Right ventricle myocardium inferior (tissue), 1 donor: ENCODE results near the gene LCP2. TPM values are rescaled to one million over a fixed set of nuclear protein-coding genes. Genes with fewer than 3 reads are reported as not detected.

ENCODE experiments used
- ATAC-seq: fragments of 200-7000 bp; cut with Tn5 transposase; one replicate; pipeline ENCODE4 v1.9.1; 2020; ENCODE audit warnings: mild to moderate bottlenecking, moderate library complexity
- DNase-seq: peaks from one replicate; pipeline ENCODE4 v3.0.0; 2021; ENCODE audit errors: missing footprints
- intact Hi-C: fragments of 100-400 bp; cut with DNase I; formaldehyde crosslinking; loops from one replicate; pipeline ENCODE4 v1.11.0; 2022
- long read RNA-seq: library from polyadenylated mRNA; unstranded; transcript quantifications from one replicate; pipeline ENCODE4 v2.0.0, GENCODE V29; 2021
- total RNA-seq: library from RNA; stranded (reverse); fragmentation: NEBNext Ultra II Directional; extraction: Animal tissue kit (Norgen Biotek cat#: 25700); gene quantifications from one replicate; pipeline ENCODE4 v1.2.1, GENCODE V29; 2021
- donor health status: DM: no; HTN: yes; CAD: no; lungs with severe emphysema.

LCP2 gene
- total RNA-seq = 6.7 TPM
- long read RNA-seq = 0 reads

GRCh38 chr5:170297589-170298462, at the start of gene LCP2:
TSS of gene LCP2 (minus strand) at chr5:170297777. CDS start at chr5:170297611, 166 bp downstream.
- ATAC-seq = peak; percentile 41
- DNase-seq = peak; percentile 58
- intact Hi-C loops = no loop called here

- DNase-seq = no peak
- no peak for ATAC-seq
- intact Hi-C loops = loop anchor here (5.0 kb wide), 1 partner anchor 120 kb away; no protein-coding TSS in a partner anchor
Measured at GRCh38 chr5:170347022-170347567, 49.5 kb upstream of the LCP2 start.

GRCh38 chr5:170345971-170346370, 48.4 kb upstream of the LCP2 start:
- no peak for ATAC-seq
- intact Hi-C loops = loop anchor here (5.0 kb wide), 1 partner anchor 119 kb away; no protein-coding TSS in a partner anchor

GRCh38 chr5:170343177-170343576, 45.6 kb upstream of the LCP2 start:
- no peak for ATAC-seq
- DNase-seq = no peak
- intact Hi-C loops = no loop called here

More at GRCh38 chr5:170345971-170346370, 48.4 kb upstream of the LCP2 start:
- no peak for DNase-seq

- ATAC-seq (no peak), DNase-seq (no peak)
- intact Hi-C loops = no loop called here
Measured at GRCh38 chr5:170342153-170342725, 44.7 kb upstream of the LCP2 start.

GRCh38 chr5:170341545-170341944, 44.0 kb upstream of the LCP2 start:
- intact Hi-C loops = no loop called here
- ATAC-seq = no peak
- DNase-seq = no peak

- DNase-seq (no peak), ATAC-seq (no peak)
- intact Hi-C loops = loop anchor here (5.0 kb wide), 1 partner anchor 72 kb away; no protein-coding TSS in a partner anchor
Measured at GRCh38 chr5:170339780-170340167, 42.2 kb upstream of the LCP2 start.

- intact Hi-C loops = loop anchor here (5.0 kb wide), 1 partner anchor 72 kb away; no protein-coding TSS in a partner anchor
- ATAC-seq = peak; percentile 47
- no peak for DNase-seq
Measured at GRCh38 chr5:170338933-170339779, 41.6 kb upstream of the LCP2 start.

- ATAC-seq = no peak
- no peak for DNase-seq
- intact Hi-C loops = loop anchor here (5.0 kb wide), 1 partner anchor 71 kb away; no protein-coding TSS in a partner anchor
Measured at GRCh38 chr5:170338291-170338690, 40.7 kb upstream of the LCP2 start.

- intact Hi-C loops = loop anchor here (5.0 kb wide), 1 partner anchor 70 kb away; no protein-coding TSS in a partner anchor
- no peak for ATAC-seq
- no peak for DNase-seq
Measured at GRCh38 chr5:170337045-170337733, 39.6 kb upstream of the LCP2 start.

GRCh38 chr5:170336065-170336464, 38.5 kb upstream of the LCP2 start:
- intact Hi-C loops = loop anchor here (5.0 kb wide), 1 partner anchor 69 kb away; no protein-coding TSS in a partner anchor
- DNase-seq (no peak), ATAC-seq (no peak)

- intact Hi-C loops = loop anchor here (5.0 kb wide), 1 partner anchor 67 kb away; no protein-coding TSS in a partner anchor
- no peak for DNase-seq
Measured at GRCh38 chr5:170334626-170335025, 37.0 kb upstream of the LCP2 start.

GRCh38 chr5:170333161-170333910, 35.8 kb upstream of the LCP2 start:
- ATAC-seq (peak; percentile 11), DNase-seq (no peak)
- intact Hi-C loops = no loop called here

More at GRCh38 chr5:170334626-170335025, 37.0 kb upstream of the LCP2 start:
- no peak for ATAC-seq

- ATAC-seq (no peak), DNase-seq (no peak)
- intact Hi-C loops = no loop called here
Measured at GRCh38 chr5:170332058-170332457, 34.5 kb upstream of the LCP2 start.

- intact Hi-C loops = no loop called here
- no peak for DNase-seq
- ATAC-seq = peak; percentile 11
Measured at GRCh38 chr5:170330568-170331054, 33.0 kb upstream of the LCP2 start.

GRCh38 chr5:170329524-170329923, 31.9 kb upstream of the LCP2 start:
- intact Hi-C loops = no loop called here
- no peak for DNase-seq
- ATAC-seq = no peak

- ATAC-seq = no peak
- intact Hi-C loops = no loop called here
- no peak for DNase-seq
Measured at GRCh38 chr5:170327829-170328228, 30.3 kb upstream of the LCP2 start.
